Left ventricle myocardium superior (tissue), 1 donor: Measurements from ENCODE around the gene FBXO15. TPM values are rescaled to one million over a fixed set of nuclear protein-coding genes. Genes with fewer than 3 reads are reported as not detected.
A peak's percentile ranks its signal among the peaks of the same experiment; 100 is the strongest.

Experiments
- ATAC-seq: fragments of 200-7000 bp; cut with Tn5 transposase; one replicate; pipeline ENCODE4 v1.9.1; 2020; ENCODE audit warnings: mild to moderate bottlenecking, moderate library complexity
- DNase-seq: peaks from one replicate; pipeline ENCODE4 v3.0.0-alpha.2; 2020
- intact Hi-C: fragments of 100-400 bp; cut with micrococcal nuclease; formaldehyde crosslinking; loops from one replicate; pipeline ENCODE4 v1.11.0; 2022
- long read RNA-seq: library from polyadenylated mRNA; unstranded; transcript quantifications from one replicate; pipeline ENCODE4 v2.0.0, GENCODE V29; 2021
- total RNA-seq: library from RNA; stranded (reverse); fragmentation: NEBNext Ultra II Directional; extraction: Animal tissue kit (Norgen Biotek cat#: 25700); gene quantifications from one replicate; pipeline ENCODE4 v1.2.1, GENCODE V29; 2021
- donor health status: DM: no; HTN: yes; CAD: no; lungs with severe emphysema.

The FBXO15 gene, protein sequence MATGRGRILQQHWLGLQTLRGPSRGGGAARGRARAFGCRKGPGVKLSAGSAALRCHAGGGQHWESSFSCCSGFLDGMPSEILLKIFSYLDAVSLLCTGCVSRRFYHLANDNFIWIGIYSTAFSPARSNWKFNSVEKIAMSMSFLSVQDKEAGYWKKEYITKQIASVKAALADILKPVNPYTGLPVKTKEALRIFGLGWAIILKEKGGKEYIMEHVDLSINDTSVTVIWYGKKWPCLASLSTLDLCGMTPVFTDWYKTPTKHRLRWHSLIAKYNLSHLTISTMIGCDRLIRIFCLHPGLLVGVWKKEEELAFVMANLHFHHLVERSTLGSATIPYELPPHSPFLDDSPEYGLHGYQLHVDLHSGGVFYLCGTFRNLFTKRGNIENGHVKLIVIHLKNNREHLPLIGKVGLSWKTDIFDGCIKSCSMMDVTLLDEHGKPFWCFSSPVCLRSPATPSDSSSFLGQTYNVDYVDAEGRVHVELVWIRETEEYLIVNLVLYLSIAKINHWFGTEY
- not detected for total RNA-seq
- long read RNA-seq: 0 reads

DNA sequence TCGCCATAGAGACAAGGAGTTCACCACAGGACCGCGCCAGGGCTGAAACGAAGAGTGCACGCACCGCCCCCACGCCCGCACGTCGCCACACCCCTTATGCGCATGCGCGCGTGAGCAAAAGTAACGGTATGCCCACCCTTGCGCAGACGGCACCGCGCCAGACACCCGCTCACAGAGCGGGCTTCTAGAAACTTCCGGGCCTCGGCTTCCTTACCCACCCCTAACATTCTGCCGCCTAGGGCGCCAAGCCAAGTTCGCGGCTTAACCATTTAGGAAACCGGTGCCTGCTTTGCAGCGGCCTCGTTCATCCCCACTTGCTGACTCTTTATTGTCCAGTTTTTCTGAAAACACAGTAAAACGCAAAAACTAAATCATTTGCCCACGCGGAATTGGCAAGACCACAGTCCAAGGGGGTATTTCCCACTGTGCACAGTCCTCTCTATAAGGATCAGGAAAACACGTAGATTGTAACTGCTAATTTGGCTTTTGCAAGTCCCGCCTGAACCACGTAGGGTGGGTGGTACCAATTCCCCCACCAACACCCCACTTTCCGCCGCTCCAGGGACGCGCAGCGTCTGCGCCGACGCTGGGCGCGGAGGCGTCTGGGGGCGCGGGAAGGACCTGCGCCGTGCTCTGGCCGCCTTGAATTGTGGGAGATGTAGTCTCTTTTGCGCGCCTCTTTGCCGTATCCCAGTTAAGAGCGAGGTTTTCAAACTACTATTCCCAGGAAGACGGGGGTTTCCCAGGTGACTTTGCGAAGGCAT, at the start of gene FBXO15, which contains the start of gene TIMM21:
Gene FBXO15 (minus strand): TSS at position 56 of the 764 bp plus-strand sequence. CDS start 49 bp downstream, at position 7.
Gene TIMM21 (plus strand): TSS at position 745 of the 764 bp plus-strand sequence. CDS start 286 bp downstream, outside the sequence.
- intact Hi-C loops: no loop called here
- peak; percentile 98 for DNase-seq
- ATAC-seq: peak; percentile 95

DNA sequence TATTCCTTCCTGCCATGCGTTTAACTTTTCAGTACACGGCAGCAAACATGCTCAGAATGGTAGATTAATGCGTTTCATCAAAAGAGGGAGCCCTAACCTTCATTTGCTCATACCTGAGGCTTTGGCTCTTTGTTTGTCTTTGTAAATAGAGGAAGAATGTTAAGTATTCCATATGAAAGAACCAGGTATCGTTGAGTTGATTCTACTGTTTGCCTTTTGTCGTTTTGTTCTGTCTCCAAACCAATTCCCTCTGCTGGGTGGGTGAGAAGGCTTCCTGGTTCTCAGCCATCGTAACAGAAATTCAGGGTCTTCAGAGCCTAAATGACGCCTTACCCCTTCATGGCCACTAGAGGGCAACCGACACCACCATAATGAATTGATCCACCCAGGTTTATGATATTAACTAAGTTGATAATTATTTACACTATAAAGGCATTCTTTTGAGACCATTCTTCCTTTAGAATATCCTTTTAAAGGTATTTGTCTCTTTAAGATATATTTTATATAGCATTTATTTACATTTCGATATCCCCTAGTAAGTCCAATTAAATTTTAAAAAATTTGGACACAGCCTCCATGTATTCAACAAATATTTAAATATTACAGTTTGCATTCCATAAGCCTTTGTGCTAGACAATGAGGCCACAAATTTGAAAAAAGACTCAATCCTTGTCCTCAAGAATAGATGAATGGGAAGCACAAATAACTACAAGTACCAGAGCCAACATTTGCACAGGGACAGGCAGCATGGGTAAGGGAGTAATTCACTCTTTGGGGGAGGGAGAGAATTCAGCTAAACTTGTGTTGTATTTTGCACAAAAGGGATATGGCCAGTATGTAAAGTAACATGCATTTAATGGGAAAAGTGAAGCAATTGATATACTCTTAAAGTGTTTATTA, 48.8 kb upstream of the FBXO15 start:
- DNase-seq (no peak), ATAC-seq (peak; percentile 72)
- intact Hi-C loops: loop anchor here (5.0 kb wide), 2 partner anchors 146 to 356 kb away; no protein-coding TSS in a partner anchor

DNA sequence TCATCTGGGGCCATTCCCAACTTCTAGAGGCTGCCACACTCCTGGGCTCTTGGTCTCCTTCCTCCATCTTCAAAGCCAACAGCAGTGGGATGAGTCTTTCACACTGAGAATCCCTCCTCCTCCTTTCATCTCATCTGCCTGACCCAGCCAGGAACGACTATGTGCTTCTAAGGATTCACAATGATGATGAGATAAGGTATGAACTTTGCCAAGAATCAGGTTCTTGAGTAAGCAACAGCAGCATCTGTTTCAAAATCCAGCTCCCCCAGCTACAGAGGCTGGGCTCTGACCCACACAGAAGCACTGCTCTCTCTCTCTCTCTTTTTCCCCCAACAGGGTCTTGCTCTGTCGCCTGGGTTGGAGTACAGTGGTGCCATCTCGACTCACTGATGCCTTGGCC, 47.1 kb upstream of the FBXO15 start:
- ATAC-seq (no peak), DNase-seq (no peak)
- intact Hi-C loops: loop anchor here (5.0 kb wide), 2 partner anchors 148 to 358 kb away; no protein-coding TSS in a partner anchor

DNA sequence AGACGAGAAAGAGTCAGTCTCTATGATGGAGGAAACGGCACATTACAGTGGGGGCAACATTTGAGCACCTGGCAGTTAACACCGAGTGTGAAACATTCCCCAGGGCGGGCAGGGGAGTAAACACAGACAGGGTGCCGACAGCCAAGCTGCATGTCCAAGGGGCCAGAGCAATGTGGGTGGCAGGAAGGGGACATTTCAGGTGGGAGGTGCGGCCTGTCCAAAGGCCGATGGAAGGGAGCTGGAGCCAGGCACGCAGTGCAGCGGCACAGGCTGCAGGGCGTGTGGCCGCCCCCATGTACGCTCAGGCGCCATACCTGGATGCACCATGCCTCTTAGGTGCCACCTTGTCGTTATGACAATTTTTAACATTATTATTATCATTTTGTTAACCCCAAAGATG, 43.9 kb upstream of the FBXO15 start:
- DNase-seq (no peak), ATAC-seq (no peak)
- intact Hi-C loops: no loop called here

DNA sequence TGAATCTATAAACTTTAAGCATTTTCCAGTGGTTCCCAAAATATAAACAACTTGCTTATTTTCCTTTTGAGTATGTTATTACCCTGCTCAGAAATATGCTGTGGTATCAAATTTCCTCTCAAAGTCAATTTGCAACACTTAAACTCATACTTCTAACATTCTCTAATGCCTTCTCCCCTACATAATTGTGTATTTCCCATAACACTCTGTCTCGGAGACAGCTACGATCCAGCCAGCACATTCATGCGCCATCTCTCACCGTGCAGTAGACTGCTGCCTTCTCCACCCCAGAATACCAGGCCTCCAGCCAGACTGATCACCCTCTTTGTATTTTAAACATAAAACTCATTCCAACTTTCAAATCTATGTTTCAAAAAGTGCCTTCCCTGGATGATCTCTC, 42.5 kb upstream of the FBXO15 start:
- no peak for DNase-seq
- intact Hi-C loops: no loop called here
- no peak for ATAC-seq

DNA sequence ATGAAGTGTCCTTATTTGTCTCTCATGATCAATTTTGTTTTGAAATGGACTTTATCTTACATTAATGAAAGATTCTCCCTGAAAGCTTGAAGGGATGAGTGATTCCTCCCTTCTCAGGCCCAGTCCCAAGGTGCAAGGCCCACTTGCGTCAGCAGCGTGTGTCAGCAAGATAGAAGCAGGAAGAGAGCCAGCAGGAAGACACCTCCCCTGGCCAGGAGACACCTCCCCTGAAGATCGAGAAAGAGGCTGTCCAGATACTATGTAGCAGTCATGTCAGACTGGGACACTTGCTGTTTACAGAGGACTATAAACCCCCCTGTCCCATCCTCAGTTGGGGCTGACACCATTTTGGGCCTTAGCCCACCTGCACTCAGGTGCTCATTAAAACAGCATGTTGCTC, 39.0 kb upstream of the FBXO15 start:
- DNase-seq (no peak), ATAC-seq (no peak)
- intact Hi-C loops: no loop called here

DNA sequence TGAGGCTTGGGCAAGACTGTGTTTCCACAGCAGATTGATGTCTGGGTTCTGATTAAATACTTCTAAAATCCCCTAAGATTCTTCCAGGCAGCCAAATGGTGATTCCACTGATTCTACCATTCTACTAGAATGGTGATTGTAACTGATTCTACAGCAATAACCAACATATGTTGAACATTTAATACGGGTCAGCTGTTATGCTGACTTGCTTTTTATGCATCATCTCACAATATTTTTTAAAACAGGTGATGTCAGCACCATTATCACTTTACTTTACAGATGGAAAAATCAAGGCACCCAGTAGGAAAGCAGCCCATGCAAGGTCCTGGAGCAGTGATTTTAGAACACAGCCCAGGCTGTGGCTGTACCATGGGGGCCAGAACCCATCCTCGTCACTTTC, 38.2 kb upstream of the FBXO15 start:
- intact Hi-C loops: no loop called here
- no peak for ATAC-seq

DNA sequence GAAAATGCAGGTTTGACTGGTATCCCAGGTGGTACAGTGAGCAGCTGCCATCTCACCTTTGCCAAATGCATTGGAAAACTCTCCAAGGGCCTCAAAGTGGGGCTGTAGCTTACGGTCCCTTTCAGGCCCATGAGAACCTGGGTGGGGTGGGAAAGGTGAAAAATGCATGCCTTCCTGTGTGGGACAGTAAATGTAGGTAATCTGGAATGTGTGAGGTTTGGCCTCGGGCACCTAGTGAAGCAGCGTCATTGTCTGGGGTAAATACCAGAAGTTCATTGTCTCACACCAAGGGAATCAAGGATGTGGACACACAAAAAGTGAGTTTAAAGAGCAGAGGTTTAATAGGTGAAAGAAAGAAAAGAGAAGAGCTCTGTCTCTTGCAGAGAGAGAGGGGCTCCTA, 37.2 kb upstream of the FBXO15 start:
- intact Hi-C loops: no loop called here
- DNase-seq: no peak
- no peak for ATAC-seq

More for the DNA sequence above, 38.2 kb upstream of the FBXO15 start:
- DNase-seq: no peak

DNA sequence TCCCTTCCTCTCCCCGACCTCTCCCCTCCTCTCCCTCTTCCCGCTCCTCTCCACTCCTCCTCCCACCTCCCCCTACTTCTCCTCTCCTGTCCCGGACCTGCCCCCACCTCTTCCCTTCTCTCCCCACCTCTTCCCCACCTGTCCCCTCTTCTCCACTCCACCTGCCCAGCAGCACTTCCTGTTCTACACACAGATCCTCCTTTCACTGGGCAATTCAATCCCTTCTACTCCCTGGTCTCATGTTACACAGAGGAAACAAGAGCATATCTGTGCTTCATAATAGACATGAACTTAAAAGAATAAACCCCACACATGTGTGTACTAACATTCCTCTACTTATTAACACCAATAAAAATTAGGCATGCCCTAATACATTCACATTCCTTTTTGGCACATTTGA, 35.5 kb upstream of the FBXO15 start:
- intact Hi-C loops: no loop called here
- ATAC-seq: no peak
- no peak for DNase-seq

DNA sequence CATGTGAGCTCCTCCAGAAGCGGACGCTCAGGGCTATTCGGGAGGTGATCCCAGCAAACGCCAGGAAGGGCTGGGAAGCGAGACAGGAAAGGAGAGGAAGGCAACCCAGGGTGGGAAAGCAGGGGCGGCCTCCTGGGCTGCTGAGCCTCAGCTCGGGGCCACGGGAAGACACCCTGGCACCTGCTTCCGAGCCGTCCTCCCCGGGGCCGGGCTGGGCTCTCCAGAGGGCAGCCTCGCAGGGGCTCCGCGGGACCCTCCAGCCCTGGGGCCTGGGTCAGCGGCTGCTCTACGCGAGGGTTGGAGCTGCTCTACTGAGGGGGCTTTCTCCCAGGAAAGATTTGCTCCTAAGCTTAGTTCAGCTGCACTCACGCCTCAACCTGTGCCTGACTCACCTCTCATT, 34.7 kb upstream of the FBXO15 start:
- DNase-seq (no peak), ATAC-seq (no peak)
- intact Hi-C loops: no loop called here

DNA sequence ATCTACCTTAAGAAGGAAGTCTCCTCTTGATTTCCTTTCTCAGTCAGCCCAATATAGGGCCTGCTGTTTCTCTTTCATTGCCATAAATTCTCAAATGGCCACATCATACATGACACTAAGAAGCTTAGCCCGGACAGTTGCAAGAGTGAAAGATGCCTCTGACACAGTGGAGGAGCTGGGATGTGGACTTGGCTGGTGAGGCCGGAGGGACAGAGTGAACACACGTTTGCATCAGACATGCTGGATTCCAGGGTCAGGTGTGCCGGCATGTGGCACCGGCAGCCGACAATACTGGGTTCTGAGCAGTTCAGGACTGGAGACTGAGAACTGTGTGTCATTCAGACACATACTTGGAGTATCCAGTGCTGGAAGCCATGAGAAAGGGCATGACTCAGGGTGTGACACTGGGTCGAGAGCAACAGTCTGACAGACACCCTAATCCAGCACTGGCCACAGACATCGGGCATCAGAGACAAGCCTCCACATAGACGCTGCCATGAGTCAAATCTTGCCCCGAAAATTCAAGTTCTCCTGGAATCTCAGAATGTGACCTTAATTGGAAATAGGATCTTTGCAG, 32.1 kb upstream of the FBXO15 start:
- DNase-seq: no peak
- ATAC-seq: no peak
- intact Hi-C loops: no loop called here

DNA sequence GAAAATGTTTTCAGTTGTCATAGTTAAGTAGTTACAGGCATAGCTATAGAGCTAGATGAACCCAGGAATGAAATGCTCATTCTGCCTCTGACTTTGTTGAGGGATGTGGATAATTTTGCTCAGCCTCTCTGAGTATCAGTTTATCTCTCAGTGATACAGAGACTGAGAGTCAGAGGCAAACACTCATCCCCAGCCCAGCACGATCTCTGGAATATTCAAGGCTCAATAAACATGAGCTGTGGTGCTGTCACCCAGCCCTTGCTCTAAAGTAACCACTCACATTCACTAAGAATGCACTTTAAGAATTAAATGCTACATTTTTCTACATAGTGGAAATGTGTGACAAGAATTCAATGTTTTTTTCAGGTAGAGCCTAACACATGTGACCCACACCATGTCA, 31.2 kb upstream of the FBXO15 start:
- ATAC-seq: no peak

DNA sequence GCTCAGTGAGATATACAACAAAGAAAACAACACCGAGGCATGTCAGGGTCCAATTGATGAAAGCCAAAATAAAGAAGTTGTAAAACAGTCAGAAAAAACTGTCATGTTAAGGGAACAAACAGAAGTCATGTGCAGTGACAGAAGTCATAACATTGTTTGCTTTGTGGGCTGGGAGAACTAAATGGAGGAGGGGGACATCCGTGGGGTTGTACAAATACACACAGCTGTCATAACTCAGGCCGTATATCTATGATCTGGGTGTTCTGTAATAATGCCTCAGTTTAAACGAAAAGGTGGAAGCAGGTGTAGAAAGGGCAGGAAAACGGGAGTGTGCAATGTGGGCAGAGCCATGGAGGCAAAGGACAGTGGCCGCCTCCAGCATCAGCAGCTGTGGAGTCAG, 28.0 kb upstream of the FBXO15 start:
- ATAC-seq: no peak
- intact Hi-C loops: no loop called here
- no peak for DNase-seq

More for the DNA sequence above, 31.2 kb upstream of the FBXO15 start:
- no peak for DNase-seq
- intact Hi-C loops: no loop called here

DNA sequence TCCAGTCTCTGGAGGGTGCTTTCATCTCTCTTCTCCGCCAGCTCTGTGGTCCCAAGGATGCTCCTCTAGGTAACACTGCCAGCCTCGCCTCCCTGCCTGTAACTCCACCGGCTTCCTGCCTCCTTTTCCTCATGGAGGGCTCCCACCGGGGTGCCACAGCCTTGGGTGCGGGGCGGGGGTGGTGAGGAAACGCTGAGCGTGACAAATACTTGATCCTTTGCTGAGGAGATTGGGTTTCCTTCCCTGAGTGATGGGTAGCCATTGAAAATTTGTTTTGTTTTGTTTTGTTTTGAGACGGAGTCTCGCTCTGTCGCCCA, 25.8 kb upstream of the FBXO15 start:
- no peak for DNase-seq
- ATAC-seq: no peak
- intact Hi-C loops: no loop called here

DNA sequence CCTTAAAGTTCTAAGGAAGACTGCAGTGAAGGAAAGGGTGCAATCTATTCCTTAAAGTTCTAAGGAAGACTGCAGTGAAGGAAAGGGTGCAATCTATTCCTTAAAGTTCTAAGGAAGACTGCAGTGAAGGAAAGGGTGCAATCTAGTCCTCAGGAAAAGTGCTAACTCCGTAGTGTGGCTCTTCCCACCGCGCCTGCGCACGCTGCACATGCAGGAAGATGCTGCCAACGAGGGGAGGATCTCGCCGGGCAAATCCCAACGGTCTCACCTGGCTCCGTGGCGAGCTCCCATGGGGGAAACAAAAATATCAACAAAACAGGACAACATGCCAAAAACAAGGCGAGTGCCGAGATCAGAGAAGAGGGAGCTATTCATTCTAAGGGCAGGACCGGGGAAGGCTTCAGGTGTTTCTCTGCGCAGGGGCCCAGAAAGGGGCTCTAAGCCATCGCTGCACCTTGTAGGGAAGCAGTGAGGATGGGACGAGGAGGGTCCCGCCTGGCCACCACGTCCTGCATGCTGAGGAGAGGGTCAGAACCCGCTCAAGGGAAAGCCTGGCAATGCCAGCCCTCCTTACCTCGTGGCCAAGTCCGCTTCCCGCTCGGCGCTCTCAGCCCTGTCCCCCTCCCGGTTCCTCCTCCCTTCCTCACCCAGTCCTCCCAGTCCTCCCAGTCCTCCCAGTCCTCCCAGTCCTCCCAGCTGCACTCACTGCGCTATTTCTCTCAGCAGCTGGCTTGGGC, 25.2 kb upstream of the FBXO15 start:
- DNase-seq: no peak
- intact Hi-C loops: no loop called here
- ATAC-seq: no peak

DNA sequence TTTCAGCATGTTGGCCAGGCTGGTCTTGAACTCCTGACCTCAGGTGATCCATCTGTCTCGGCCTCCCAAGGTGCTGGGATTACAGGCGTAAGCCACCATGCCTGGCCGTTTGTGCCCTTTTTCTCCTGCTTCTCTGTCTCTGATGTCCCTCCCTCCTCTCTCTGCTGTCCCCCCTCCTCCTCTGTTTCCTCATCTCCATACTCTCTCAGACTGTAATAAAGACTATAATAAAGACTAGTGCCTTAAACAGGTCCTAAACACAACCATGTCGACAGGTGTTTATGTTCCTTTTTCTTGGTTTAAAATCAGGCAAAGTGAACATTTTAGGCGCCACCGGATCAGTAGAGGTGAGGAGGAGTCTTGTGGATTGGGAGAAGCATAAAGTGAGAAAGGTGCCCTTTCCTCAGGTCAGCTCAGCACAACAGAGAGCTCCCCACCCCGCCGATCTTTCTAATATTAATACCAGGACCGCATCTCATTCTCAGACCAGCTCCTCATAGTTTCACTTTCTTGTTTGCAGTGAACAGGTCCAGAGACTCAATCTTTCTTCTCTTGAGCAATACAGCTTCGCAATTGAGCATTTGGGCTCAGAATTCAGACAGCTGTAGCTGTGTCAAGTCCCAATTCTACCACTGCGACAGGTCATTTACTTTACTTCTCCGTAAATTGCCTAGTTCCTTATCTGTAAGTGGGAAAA, 24.4 kb upstream of the FBXO15 start:
- DNase-seq (no peak), ATAC-seq (no peak)
- intact Hi-C loops: no loop called here

DNA sequence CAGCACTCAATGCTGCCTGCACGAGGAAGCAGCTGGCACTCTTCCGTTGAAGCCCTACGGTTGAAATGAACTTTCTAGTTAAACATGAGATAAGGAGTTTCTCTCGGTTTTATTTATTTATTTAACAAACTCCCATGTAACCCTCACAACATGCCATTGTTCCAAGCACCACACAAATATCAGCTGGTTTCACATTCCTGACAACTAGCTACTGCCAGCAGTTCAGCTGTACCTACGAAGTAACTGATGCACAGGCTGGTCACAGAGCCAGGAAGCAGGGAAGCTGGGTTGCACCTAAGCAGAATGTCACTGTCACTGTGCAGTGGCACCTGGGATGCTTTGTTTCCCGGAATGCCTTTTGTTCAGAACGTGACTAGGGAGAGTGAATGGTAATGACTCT, 18.8 kb upstream of the FBXO15 start:
- no peak for DNase-seq
- no peak for ATAC-seq
- intact Hi-C loops: no loop called here
